Retinal pigment epithelial cell (primary cell): ENCODE data around the gene APCDD1L.

Source experiments
- DNase-seq: peaks from one replicate; pipeline ENCODE4 v3.0.0-alpha.2; 2010; ENCODE audit warnings: low read depth
- H3K4me3 ChIP-seq: 2 replicates; pipeline ENCODE4 v1.5.1; 2011; ENCODE audit warnings: mild to moderate bottlenecking, low read length, control low read depth, moderate library complexity
- TF ChIP-seq, protein P1 (sequence below): conservative IDR thresholded peaks from 2 replicates; pipeline ENCODE4 v1.5.1; 2011; ENCODE audit warnings: low read depth, low read length, control low read depth, inconsistent platforms

Gene APCDD1L

GRCh38 chr20:58483470-58483869 is 31.7 kb downstream of the APCDD1L start:
- TF ChIP-seq, protein P1, sequence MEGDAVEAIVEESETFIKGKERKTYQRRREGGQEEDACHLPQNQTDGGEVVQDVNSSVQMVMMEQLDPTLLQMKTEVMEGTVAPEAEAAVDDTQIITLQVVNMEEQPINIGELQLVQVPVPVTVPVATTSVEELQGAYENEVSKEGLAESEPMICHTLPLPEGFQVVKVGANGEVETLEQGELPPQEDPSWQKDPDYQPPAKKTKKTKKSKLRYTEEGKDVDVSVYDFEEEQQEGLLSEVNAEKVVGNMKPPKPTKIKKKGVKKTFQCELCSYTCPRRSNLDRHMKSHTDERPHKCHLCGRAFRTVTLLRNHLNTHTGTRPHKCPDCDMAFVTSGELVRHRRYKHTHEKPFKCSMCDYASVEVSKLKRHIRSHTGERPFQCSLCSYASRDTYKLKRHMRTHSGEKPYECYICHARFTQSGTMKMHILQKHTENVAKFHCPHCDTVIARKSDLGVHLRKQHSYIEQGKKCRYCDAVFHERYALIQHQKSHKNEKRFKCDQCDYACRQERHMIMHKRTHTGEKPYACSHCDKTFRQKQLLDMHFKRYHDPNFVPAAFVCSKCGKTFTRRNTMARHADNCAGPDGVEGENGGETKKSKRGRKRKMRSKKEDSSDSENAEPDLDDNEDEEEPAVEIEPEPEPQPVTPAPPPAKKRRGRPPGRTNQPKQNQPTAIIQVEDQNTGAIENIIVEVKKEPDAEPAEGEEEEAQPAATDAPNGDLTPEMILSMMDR: no peak
- no peak for DNase-seq

GRCh38 chr20:58483051-58483450 is 32.1 kb downstream of the APCDD1L start:
- no peak overlapping the region for H3K4me3 ChIP-seq
- no peak for DNase-seq
- TF ChIP-seq, protein P1: no peak

More at GRCh38 chr20:58483470-58483869, 31.7 kb downstream of the APCDD1L start:
- no peak overlapping the region for H3K4me3 ChIP-seq

DNA sequence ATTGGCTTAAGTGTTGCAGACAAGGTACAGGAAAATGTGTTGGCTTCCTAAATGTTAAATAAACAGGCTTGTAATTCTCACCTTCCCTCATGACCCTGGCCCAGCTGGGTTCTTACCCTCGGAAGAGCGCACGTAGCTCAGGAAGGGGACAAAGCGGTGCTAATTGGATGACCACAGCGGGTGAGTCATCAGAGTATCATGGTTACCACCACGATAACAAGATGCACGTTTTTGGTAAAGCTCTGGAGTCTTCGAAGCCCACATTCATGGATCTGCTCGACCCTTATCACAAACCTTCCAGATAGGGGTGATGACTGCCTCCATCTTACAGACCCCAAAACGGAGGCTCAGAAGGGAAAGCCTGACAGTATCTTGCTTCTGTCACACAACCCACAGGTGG is 32.8 kb downstream of the APCDD1L start:
- TF ChIP-seq, protein P1: no peak
- DNase-seq: no peak
- H3K4me3 ChIP-seq: no peak overlapping the region

- no peak for DNase-seq
- H3K4me3 ChIP-seq: no peak overlapping the region
Measured at GRCh38 chr20:58481481-58482021, 33.6 kb downstream of the APCDD1L start.

GRCh38 chr20:58480551-58481336 is 34.5 kb downstream of the APCDD1L start:
- no peak for DNase-seq
- H3K4me3 ChIP-seq: no peak overlapping the region
- TF ChIP-seq, protein P1: no peak

More at GRCh38 chr20:58481481-58482021, 33.6 kb downstream of the APCDD1L start:
- TF ChIP-seq, protein P1: peak; percentile 69

- no peak overlapping the region for H3K4me3 ChIP-seq
- TF ChIP-seq, protein P1: no peak
- no peak for DNase-seq
Measured at GRCh38 chr20:58479726-58480440, 35.3 kb downstream of the APCDD1L start.
